ENCODE results near the gene MGLL. TPM values are rescaled to one million over a fixed set of nuclear protein-coding genes. Genes with fewer than 3 reads are reported as not detected.

Gene MGLL
- polyA plus RNA-seq, 4 donors = 24.7 to 47.2 (median 43.1) TPM

GRCh38 chr3:127789990-127790881 lies 32.1 kb downstream of the MGLL start:
- H3K27me3 ChIP-seq (ENCODE audit: control insufficient read depth in 3 of 3, insufficient read depth in 3 of 3, low read length in 3 of 3) = no peaks in the 10 kb centered on the region
- H3K4me3 ChIP-seq (ENCODE audit: low read depth in 1 of 3, low read length in 3 of 3) = no peak overlapping the region
- peak overlapping the region; percentile 8 to 84 (median 64) for H3K27ac ChIP-seq (ENCODE audit: low read depth in 1 of 3, low read length in 2 of 3)
- DNase-seq (no peak), FAIRE-seq (no peak)
- H3K4me1 ChIP-seq (ENCODE audit: control insufficient read depth in 3 of 3, insufficient read depth in 2 of 3, low read depth in 1 of 3, low read length in 2 of 3) = peaks cover 2 to 38% (median 11%) of the 10 kb centered on the region in 3 donors
- H3K36me3 ChIP-seq (ENCODE audit: control insufficient read depth in 3 of 3, insufficient read depth in 2 of 3, low read depth in 1 of 3, low read length in 3 of 3) = peaks cover 0 to 18% (median 0%) of the 10 kb centered on the region in 3 donors
- 90 to 91% (median 91%) methylated on average over 19 of the region's 19 CpGs for WGBS, 3 donors
- H3K9me3 ChIP-seq (ENCODE audit: control insufficient read depth in 2 of 2, insufficient read depth in 1 of 2, low read depth in 1 of 2, low read length in 1 of 2) = no peaks in the 10 kb centered on the region

GRCh38 chr3:127789051-127789450 lies 33.3 kb downstream of the MGLL start:
- Histone ChIP-seq H3K4me1 (ENCODE audit: control insufficient read depth in 3 of 3, insufficient read depth in 2 of 3, low read depth in 1 of 3, low read length in 2 of 3) (peaks cover 8 to 50% (median 11%) of the 10 kb centered on the region in 3 donors), H3K9me3 (ENCODE audit: control insufficient read depth in 2 of 2, insufficient read depth in 1 of 2, low read depth in 1 of 2, low read length in 1 of 2) (no peaks in the 10 kb centered on the region), H3K4me3 (ENCODE audit: low read depth in 1 of 3, low read length in 3 of 3) (no peak overlapping the region), H3K27ac (ENCODE audit: low read depth in 1 of 3, low read length in 2 of 3) (no peak overlapping the region), H3K36me3 (ENCODE audit: control insufficient read depth in 3 of 3, insufficient read depth in 2 of 3, low read depth in 1 of 3, low read length in 3 of 3) (peaks cover 0 to 18% (median 0%) of the 10 kb centered on the region in 3 donors), H3K27me3 (ENCODE audit: control insufficient read depth in 3 of 3, insufficient read depth in 3 of 3, low read length in 3 of 3) (no peaks in the 10 kb centered on the region)
- 69 to 83% (median 81%) methylated on average over 5 of the region's 5 CpGs for WGBS, 3 donors
- no peak for FAIRE-seq
- no peak for DNase-seq

- FAIRE-seq (no peak), DNase-seq (no peak)
- 73 to 80% (median 77%) methylated on average over 9 of the region's 9 CpGs for WGBS, 3 donors
- Histone ChIP-seq H3K9me3 (ENCODE audit: control insufficient read depth in 2 of 2, insufficient read depth in 1 of 2, low read depth in 1 of 2, low read length in 1 of 2) (no peaks in the 10 kb centered on the region), H3K4me3 (ENCODE audit: low read depth in 1 of 3, low read length in 3 of 3) (no peak overlapping the region), H3K4me1 (ENCODE audit: control insufficient read depth in 3 of 3, insufficient read depth in 2 of 3, low read depth in 1 of 3, low read length in 2 of 3) (peaks cover 8 to 51% (median 11%) of the 10 kb centered on the region in 3 donors), H3K36me3 (ENCODE audit: control insufficient read depth in 3 of 3, insufficient read depth in 2 of 3, low read depth in 1 of 3, low read length in 3 of 3) (peaks cover 0 to 18% (median 0%) of the 10 kb centered on the region in 3 donors), H3K27me3 (ENCODE audit: control insufficient read depth in 3 of 3, insufficient read depth in 3 of 3, low read length in 3 of 3) (no peaks in the 10 kb centered on the region), H3K27ac (ENCODE audit: low read depth in 1 of 3, low read length in 2 of 3) (peak overlapping the region in 1 of 3 donors; percentile 74)
These were observed 33.8 kb downstream of the MGLL start for GRCh38 chr3:127788451-127788909.

GRCh38 chr3:127787571-127788365 lies 34.5 kb downstream of the MGLL start:
- WGBS, 3 donors = 77 to 84% (median 82%) methylated on average over 16 of the region's 16 CpGs
- FAIRE-seq = no peak
- peaks cover 7 to 51% (median 8%) of the 10 kb centered on the region in 3 donors for H3K4me1 ChIP-seq (ENCODE audit: control insufficient read depth in 3 of 3, insufficient read depth in 2 of 3, low read depth in 1 of 3, low read length in 2 of 3)

GRCh38 chr3:127787071-127787490 lies 35.2 kb downstream of the MGLL start:
- Histone ChIP-seq H3K27me3 (ENCODE audit: control insufficient read depth in 3 of 3, insufficient read depth in 3 of 3, low read length in 3 of 3) (no peaks in the 10 kb centered on the region), H3K27ac (ENCODE audit: low read depth in 1 of 3, low read length in 2 of 3) (peak overlapping the region in 2 of 3 donors; percentile 6 to 74)

More at GRCh38 chr3:127787571-127788365, 34.5 kb downstream of the MGLL start:
- peaks cover 0 to 18% (median 0%) of the 10 kb centered on the region in 3 donors for H3K36me3 ChIP-seq (ENCODE audit: control insufficient read depth in 3 of 3, insufficient read depth in 2 of 3, low read depth in 1 of 3, low read length in 3 of 3)
- H3K27me3 ChIP-seq (ENCODE audit: control insufficient read depth in 3 of 3, insufficient read depth in 3 of 3, low read length in 3 of 3) = no peaks in the 10 kb centered on the region
- peak overlapping the region in 2 of 3 donors; percentile 6 to 74 for H3K27ac ChIP-seq (ENCODE audit: low read depth in 1 of 3, low read length in 2 of 3)
- no peaks in the 10 kb centered on the region for H3K9me3 ChIP-seq (ENCODE audit: control insufficient read depth in 2 of 2, insufficient read depth in 1 of 2, low read depth in 1 of 2, low read length in 1 of 2)
- no peak overlapping the region for H3K4me3 ChIP-seq (ENCODE audit: low read depth in 1 of 3, low read length in 3 of 3)
- no peak for DNase-seq

GRCh38 chr3:127786353-127787070 lies 35.8 kb downstream of the MGLL start:
- Histone ChIP-seq H3K27ac (ENCODE audit: low read depth in 1 of 3, low read length in 2 of 3) (peak overlapping the region in 2 of 3 donors; percentile 70 to 74), H3K36me3 (ENCODE audit: control insufficient read depth in 3 of 3, insufficient read depth in 2 of 3, low read depth in 1 of 3, low read length in 3 of 3) (peaks cover 0 to 24% (median 0%) of the 10 kb centered on the region in 3 donors), H3K4me1 (ENCODE audit: control insufficient read depth in 3 of 3, insufficient read depth in 2 of 3, low read depth in 1 of 3, low read length in 2 of 3) (peaks cover 7 to 49% (median 8%) of the 10 kb centered on the region in 3 donors), H3K4me3 (ENCODE audit: low read depth in 1 of 3, low read length in 3 of 3) (no peak overlapping the region), H3K9me3 (ENCODE audit: control insufficient read depth in 2 of 2, insufficient read depth in 1 of 2, low read depth in 1 of 2, low read length in 1 of 2) (no peaks in the 10 kb centered on the region), H3K27me3 (ENCODE audit: control insufficient read depth in 3 of 3, insufficient read depth in 3 of 3, low read length in 3 of 3) (no peaks in the 10 kb centered on the region)
- FAIRE-seq (no peak), DNase-seq (peak; percentile 67)
- 41 to 53% (median 48%) methylated on average over 19 of the region's 19 CpGs for WGBS, 3 donors

More at GRCh38 chr3:127787071-127787490, 35.2 kb downstream of the MGLL start:
- H3K36me3 ChIP-seq (ENCODE audit: control insufficient read depth in 3 of 3, insufficient read depth in 2 of 3, low read depth in 1 of 3, low read length in 3 of 3) = peaks cover 0 to 23% (median 0%) of the 10 kb centered on the region in 3 donors
- 68 to 84% (median 75%) methylated on average over 9 of the region's 9 CpGs for WGBS, 3 donors
- FAIRE-seq (no peak), DNase-seq (no peak)
- H3K9me3 ChIP-seq (ENCODE audit: control insufficient read depth in 2 of 2, insufficient read depth in 1 of 2, low read depth in 1 of 2, low read length in 1 of 2) = no peaks in the 10 kb centered on the region
- H3K4me1 ChIP-seq (ENCODE audit: control insufficient read depth in 3 of 3, insufficient read depth in 2 of 3, low read depth in 1 of 3, low read length in 2 of 3) = peaks cover 7 to 50% (median 8%) of the 10 kb centered on the region in 3 donors
- no peak overlapping the region for H3K4me3 ChIP-seq (ENCODE audit: low read depth in 1 of 3, low read length in 3 of 3)

GRCh38 chr3:127785711-127786265 lies 36.5 kb downstream of the MGLL start:
- Histone ChIP-seq H3K27me3 (ENCODE audit: control insufficient read depth in 3 of 3, insufficient read depth in 3 of 3, low read length in 3 of 3) (no peaks in the 10 kb centered on the region), H3K4me3 (ENCODE audit: low read depth in 1 of 3, low read length in 3 of 3) (no peak overlapping the region), H3K9me3 (ENCODE audit: control insufficient read depth in 2 of 2, insufficient read depth in 1 of 2, low read depth in 1 of 2, low read length in 1 of 2) (no peaks in the 10 kb centered on the region), H3K4me1 (ENCODE audit: control insufficient read depth in 3 of 3, insufficient read depth in 2 of 3, low read depth in 1 of 3, low read length in 2 of 3) (peaks cover 4 to 46% (median 8%) of the 10 kb centered on the region in 3 donors), H3K36me3 (ENCODE audit: control insufficient read depth in 3 of 3, insufficient read depth in 2 of 3, low read depth in 1 of 3, low read length in 3 of 3) (peaks cover 0 to 24% (median 0%) of the 10 kb centered on the region in 3 donors), H3K27ac (ENCODE audit: low read depth in 1 of 3, low read length in 2 of 3) (peak overlapping the region in 2 of 3 donors; percentile 70 to 74)
- no peak for FAIRE-seq
- DNase-seq = peak; percentile 10 to 40
- 21 to 48% (median 30%) methylated on average over 10 to 12 of the region's 12 CpGs for WGBS, 3 donors
